Stomach (tissue), 4 donors: ENCODE data around the gene F11.

Experiments
- EP300 ChIP-seq: sonication (generic); formaldehyde crosslinking; IDR thresholded peaks from one replicate; pipeline ENCODE4 v1.6.1; 2017; ENCODE audit warnings: antibody characterized with exemption
- POLR2A ChIP-seq, 4 donors: fragments of 450-650 bp; IDR thresholded peaks; one replicate each; pipeline ENCODE4 v1.6.1; 2016; ENCODE audit warnings: antibody characterized with exemption in 4 of 4, control low read depth in 2 of 4, mild to moderate bottlenecking in 1 of 4, moderate library complexity in 1 of 4
- POLR2AphosphoS5 ChIP-seq, 3 donors: sonication (generic); formaldehyde crosslinking; IDR thresholded peaks; one replicate each; pipeline ENCODE4 v1.6.1; 2016; ENCODE audit warnings: antibody characterized with exemption in 3 of 3
- TF ChIP-seq, protein P1 (sequence below), 7 experiments: fragments of 450-650 bp in 4 of 7; fragments of 200-600 bp in 3 of 7; sonication (generic) in 3 of 7; IDR thresholded peaks; one replicate each; pipeline ENCODE4 v1.5.1; 2016 to 2019; ENCODE audit warnings: antibody characterized with exemption in 7 of 7, control low read depth in 2 of 7, mild to moderate bottlenecking in 1 of 7

GRCh38 chr4:186300659-186301390 lies 34.8 kb downstream of the F11 start:
- TF ChIP-seq, protein P1, sequence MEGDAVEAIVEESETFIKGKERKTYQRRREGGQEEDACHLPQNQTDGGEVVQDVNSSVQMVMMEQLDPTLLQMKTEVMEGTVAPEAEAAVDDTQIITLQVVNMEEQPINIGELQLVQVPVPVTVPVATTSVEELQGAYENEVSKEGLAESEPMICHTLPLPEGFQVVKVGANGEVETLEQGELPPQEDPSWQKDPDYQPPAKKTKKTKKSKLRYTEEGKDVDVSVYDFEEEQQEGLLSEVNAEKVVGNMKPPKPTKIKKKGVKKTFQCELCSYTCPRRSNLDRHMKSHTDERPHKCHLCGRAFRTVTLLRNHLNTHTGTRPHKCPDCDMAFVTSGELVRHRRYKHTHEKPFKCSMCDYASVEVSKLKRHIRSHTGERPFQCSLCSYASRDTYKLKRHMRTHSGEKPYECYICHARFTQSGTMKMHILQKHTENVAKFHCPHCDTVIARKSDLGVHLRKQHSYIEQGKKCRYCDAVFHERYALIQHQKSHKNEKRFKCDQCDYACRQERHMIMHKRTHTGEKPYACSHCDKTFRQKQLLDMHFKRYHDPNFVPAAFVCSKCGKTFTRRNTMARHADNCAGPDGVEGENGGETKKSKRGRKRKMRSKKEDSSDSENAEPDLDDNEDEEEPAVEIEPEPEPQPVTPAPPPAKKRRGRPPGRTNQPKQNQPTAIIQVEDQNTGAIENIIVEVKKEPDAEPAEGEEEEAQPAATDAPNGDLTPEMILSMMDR (IDR thresholded peaks at IDR 0.05): no peak
- no peak for TF ChIP-seq POLR2A (IDR thresholded peaks at IDR 0.05)
- TF ChIP-seq EP300: no peak
- TF ChIP-seq POLR2AphosphoS5 (IDR thresholded peaks at IDR 0.05): no peak
